Chondrocyte (in vitro differentiated cells): ENCODE data around the gene FLYWCH1. TPM values are rescaled to one million over a fixed set of nuclear protein-coding genes. Genes with fewer than 3 reads are reported as not detected.

Experiments
- DNase-seq: peaks from one replicate; pipeline ENCODE4 v3.0.0; 2021; ENCODE audit warnings: mixed read lengths, low spot score
- H3K27ac Mint-ChIP-seq: one replicate; pipeline ENCODE4 v1.8.0; 2021; ENCODE audit warnings: mild to moderate bottlenecking, moderate library complexity, mixed read lengths; ENCODE audit not compliant: unreplicated experiment
- H3K27me3 Mint-ChIP-seq: 2 replicates; pipeline ENCODE4 v1.8.0; 2021; ENCODE audit warnings: low read depth, mixed read lengths
- H3K36me3 Mint-ChIP-seq: 2 replicates; pipeline ENCODE4 v1.8.0; 2021; ENCODE audit warnings: low read depth, mixed read lengths
- H3K4me1 Mint-ChIP-seq: 2 replicates; pipeline ENCODE4 v1.8.0; 2021; ENCODE audit warnings: low read depth, mild to moderate bottlenecking, mixed read lengths
- H3K4me3 Mint-ChIP-seq: one replicate; pipeline ENCODE4 v1.8.0; 2021; ENCODE audit warnings: mild to moderate bottlenecking, moderate library complexity, mixed read lengths; ENCODE audit not compliant: unreplicated experiment
- H3K9me3 Mint-ChIP-seq: 2 replicates; pipeline ENCODE4 v1.8.0; 2021; ENCODE audit warnings: low read depth, mixed read lengths
- CTCF ChIP-seq: fragments of 200-600 bp; sonication (generic); IDR thresholded peaks from 2 replicates; pipeline ENCODE4 v1.5.0; 2021; ENCODE audit warnings: antibody characterized with exemption, mild to moderate bottlenecking, moderate library complexity
- total RNA-seq: library from RNA; stranded (reverse); gene quantifications from 3 replicates; pipeline ENCODE4 v1.2.1, GENCODE V29; 2021

FLYWCH1 gene
- total RNA-seq, 1 donor from 2014 or later: 47.1 TPM

- no peak for DNase-seq
- H3K9me3 Mint-ChIP-seq: no peaks in the 10 kb centered on the region
- no peak overlapping the region for H3K4me3 Mint-ChIP-seq
- H3K27ac Mint-ChIP-seq: no peak overlapping the region
- peaks cover 5% of the 10 kb centered on the region for H3K4me1 Mint-ChIP-seq
- H3K27me3 Mint-ChIP-seq: no peaks in the 10 kb centered on the region
- no peaks in the 10 kb centered on the region for H3K36me3 Mint-ChIP-seq
- TF ChIP-seq CTCF: no peak
Observed at GRCh38 chr16:2974319-2975056, 62.8 kb downstream of the FLYWCH1 start.

- H3K9me3 Mint-ChIP-seq: no peaks in the 10 kb centered on the region
- DNase-seq: no peak
- H3K4me3 Mint-ChIP-seq: no peak overlapping the region
- H3K4me1 Mint-ChIP-seq: peaks cover 9% of the 10 kb centered on the region
- no peaks in the 10 kb centered on the region for H3K36me3 Mint-ChIP-seq
- TF ChIP-seq CTCF: no peak
- H3K27me3 Mint-ChIP-seq: no peaks in the 10 kb centered on the region
- no peak overlapping the region for H3K27ac Mint-ChIP-seq
Observed at GRCh38 chr16:2975161-2975795, 63.5 kb downstream of the FLYWCH1 start.

- Mint-ChIP-seq H3K9me3 (no peaks in the 10 kb centered on the region), H3K36me3 (no peaks in the 10 kb centered on the region), H3K27me3 (no peaks in the 10 kb centered on the region), H3K4me3 (no peak overlapping the region), H3K4me1 (peaks cover 9% of the 10 kb centered on the region), H3K27ac (no peak overlapping the region)
- no peak for TF ChIP-seq CTCF
- DNase-seq: no peak
Observed at GRCh38 chr16:2976201-2976600, 64.5 kb downstream of the FLYWCH1 start.

- no peak for TF ChIP-seq CTCF
- Mint-ChIP-seq H3K4me3 (no peak overlapping the region), H3K4me1 (peaks cover 14% of the 10 kb centered on the region), H3K27me3 (no peaks in the 10 kb centered on the region), H3K9me3 (no peaks in the 10 kb centered on the region), H3K27ac (no peak overlapping the region), H3K36me3 (no peaks in the 10 kb centered on the region)
- no peak for DNase-seq
Observed at GRCh38 chr16:2976673-2977072, 64.9 kb downstream of the FLYWCH1 start.

GRCh38 chr16:2977440-2977839 is 65.7 kb downstream of the FLYWCH1 start:
- H3K4me3 Mint-ChIP-seq: no peak overlapping the region
- DNase-seq: no peak

More at GRCh38 chr16:2977440-2977839, 65.7 kb downstream of the FLYWCH1 start:
- H3K27ac Mint-ChIP-seq: no peak overlapping the region
- no peaks in the 10 kb centered on the region for H3K9me3 Mint-ChIP-seq
- no peak for TF ChIP-seq CTCF
- H3K4me1 Mint-ChIP-seq: peaks cover 17% of the 10 kb centered on the region
- H3K27me3 Mint-ChIP-seq: no peaks in the 10 kb centered on the region
- H3K36me3 Mint-ChIP-seq: no peaks in the 10 kb centered on the region
